IMR-90 (cell line): ENCODE measurements around the gene SEMA5A. TPM values are rescaled to one million over a fixed set of nuclear protein-coding genes. Genes with fewer than 3 reads are reported as not detected.

Experiments
- ATAC-seq: fragments of 200-7000 bp; cut with Tn5 transposase; 2 replicates; pipeline ENCODE4 v1.9.1; 2020; ENCODE audit warnings: low read depth, mild to moderate bottlenecking, moderate library complexity
- BruUV-seq: library from RNA; stranded (reverse); fragments of 400-500 nt; replicated peaks from 2 replicates; lab custom pipeline; 2021; lab: Mats Ljungman, UMichigan
- CTCF ChIA-PET: fragments of 300-600 bp; formaldehyde crosslinking; extraction: SDS; loops from one replicate; lab custom pipeline; 2021; ENCODE audit warnings: antibody characterized with exemption; lab: Yijun Ruan, JAX
- POLR2A ChIA-PET: fragments of 300-600 bp; sonication (Branson Sonifier 250); formaldehyde crosslinking; loops from one replicate; lab custom pipeline; 2022; ENCODE audit warnings: antibody characterized with exemption; ENCODE audit not compliant: unreplicated experiment; lab: Charles Lee
- DNase-seq: peaks from one replicate; pipeline ENCODE4 v3.0.0; 2013
- H2AFZ ChIP-seq: replicated peaks from 2 replicates; pipeline ENCODE3; 2013; ENCODE audit warnings: low read length, mild to moderate bottlenecking; ENCODE audit not compliant: poor library complexity
- H2AK5ac ChIP-seq: 2 replicates; pipeline ENCODE4 v1.6.1; 2013; ENCODE audit warnings: low read depth, low read length, inconsistent platforms
- H2AK9ac ChIP-seq: replicated peaks from 2 replicates; pipeline ENCODE3; 2013; ENCODE audit warnings: mild to moderate bottlenecking, low read depth, low read length, moderate library complexity; ENCODE audit not compliant: poor library complexity
- H2BK120ac ChIP-seq: 2 replicates; pipeline ENCODE4 v1.6.1; 2013; ENCODE audit warnings: low read depth, low read length, inconsistent platforms
- H2BK15ac ChIP-seq: 3 replicates; pipeline ENCODE4 v1.6.1; 2013; ENCODE audit warnings: low read depth, low read length, inconsistent platforms
- H2BK20ac ChIP-seq: 2 replicates; pipeline ENCODE4 v1.6.1; 2013; ENCODE audit warnings: low read depth, mild to moderate bottlenecking, inconsistent platforms, low read length, moderate library complexity
- H2BK5ac ChIP-seq: 2 replicates; pipeline ENCODE4 v1.6.1; 2013; ENCODE audit warnings: mild to moderate bottlenecking, low read depth, low read length, inconsistent platforms; ENCODE audit not compliant: poor library complexity, severe bottlenecking
- H3K14ac ChIP-seq: replicated peaks from 2 replicates; pipeline ENCODE4 v1.6.1; 2013; ENCODE audit warnings: low read depth, low read length, inconsistent platforms
- H3K18ac ChIP-seq: 2 replicates; pipeline ENCODE4 v1.6.1; 2013; ENCODE audit warnings: low read depth, low read length, control low read depth
- H3K23ac ChIP-seq: 2 replicates; pipeline ENCODE4 v1.6.1; 2013; ENCODE audit warnings: low read depth, low read length, inconsistent platforms
- H3K27ac ChIP-seq: 2 replicates; pipeline ENCODE4 v1.5.1; 2013; ENCODE audit warnings: mild to moderate bottlenecking, control low read depth, low read length; ENCODE audit not compliant: insufficient read depth
- H3K27me3 ChIP-seq: 2 replicates; pipeline ENCODE4 v1.6.1; 2013; ENCODE audit warnings: low read length; ENCODE audit not compliant: control insufficient read depth, insufficient read depth
- H3K36me3 ChIP-seq: 2 replicates; pipeline ENCODE4 v1.6.1; 2013; ENCODE audit warnings: low read length, mixed read lengths; ENCODE audit not compliant: control insufficient read depth, insufficient read depth
- H3K4ac ChIP-seq: 2 replicates; pipeline ENCODE4 v1.6.1; 2013; ENCODE audit warnings: low read depth, low read length, inconsistent platforms
- H3K4me1 ChIP-seq: 2 replicates; pipeline ENCODE4 v1.6.1; 2013; ENCODE audit warnings: low read length, mixed read lengths; ENCODE audit not compliant: control insufficient read depth, insufficient read depth
- H3K4me2 ChIP-seq: 2 replicates; pipeline ENCODE4 v1.6.1; 2013; ENCODE audit warnings: low read depth, mild to moderate bottlenecking, control low read depth, low read length, moderate library complexity
- H3K4me3 ChIP-seq: 2 replicates; pipeline ENCODE4 v1.5.1; 2013; ENCODE audit warnings: low read depth, mild to moderate bottlenecking, control low read depth, low read length, moderate library complexity; ENCODE audit not compliant: insufficient read depth
- H3K56ac ChIP-seq: 2 replicates; pipeline ENCODE4 v1.6.1; 2013; ENCODE audit warnings: low read length, inconsistent platforms; ENCODE audit not compliant: insufficient read depth; ENCODE audit errors: extremely low read depth
- H3K79me1 ChIP-seq, 2 experiments: 2 replicates each; pipeline ENCODE4 v1.6.1; 2013; ENCODE audit warnings: low read length in 2 of 2, inconsistent platforms in 1 of 2, low read depth in 1 of 2
- H3K9ac ChIP-seq: 2 replicates; pipeline ENCODE4 v1.6.1; 2013; ENCODE audit warnings: low read depth, low read length, control low read depth
- H3K9me1 ChIP-seq: 2 replicates; pipeline ENCODE4 v1.6.1; 2013; ENCODE audit warnings: low read length, inconsistent platforms; ENCODE audit not compliant: insufficient read depth
- H3K9me3 ChIP-seq: 2 replicates; pipeline ENCODE4 v1.6.1; 2013; ENCODE audit warnings: low read length; ENCODE audit not compliant: control insufficient read depth, insufficient read depth
- H4K20me1 ChIP-seq: 2 replicates; pipeline ENCODE4 v1.6.1; 2013; ENCODE audit warnings: low read length, inconsistent platforms; ENCODE audit not compliant: insufficient read depth
- H4K5ac ChIP-seq: 2 replicates; pipeline ENCODE4 v1.6.1; 2013; ENCODE audit warnings: mild to moderate bottlenecking, low read depth, low read length, control low read depth
- H4K8ac ChIP-seq, 2 experiments: 2 replicates each; pipeline ENCODE4 v1.6.1; 2013; ENCODE audit warnings: low read depth in 2 of 2, low read length in 2 of 2, control low read depth in 1 of 2, inconsistent platforms in 1 of 2
- H4K91ac ChIP-seq: 2 replicates; pipeline ENCODE4 v1.6.1; 2013; ENCODE audit warnings: low read depth, low read length, inconsistent platforms; ENCODE audit not compliant: insufficient read depth
- POLR2A ChIP-seq: IDR thresholded peaks from 2 replicates; pipeline ENCODE4 v1.6.1; 2012; ENCODE audit warnings: mild to moderate bottlenecking, low read depth, low read length
- WGBS, 2 experiments: methylation state at CpG; one replicate each; pipeline versions ENCODE4 v1.1.5 to v1.1.7; 2013; ENCODE audit warnings: missing lambda C conversion rate in 2 of 2; ENCODE audit not compliant: insufficient read length in 1 of 2; ENCODE audit errors: extremely low coverage in 2 of 2; 5-methylcytosine and 5-hydroxymethylcytosine counted together
- dilution Hi-C: fragments of 300-500 bp; cut with HindIII; formaldehyde crosslinking; loops from one replicate; pipeline ENCODE4 v1.14.3; 2018; ENCODE audit warnings: low sequenced_read_pairs; ENCODE audit not compliant: unreplicated experiment
- in situ Hi-C: fragments of 300-500 bp; cut with MboI; formaldehyde crosslinking; loops from 3 replicates; pipeline ENCODE4 v1.14.3; 2019; ENCODE audit warnings: low sequenced_read_pairs, inconsistent platforms, mixed read lengths
- intact Hi-C: fragments of 100-400 bp; cut with micrococcal nuclease; formaldehyde crosslinking; loops from 2 replicates; pipeline ENCODE4 v1.10.0; 2022
- polyA plus RNA-seq, 3 experiments: library from polyadenylated mRNA; depleted of rRNA; stranded (reverse); fragments of >200 nt; gene quantifications; 2 replicates each; pipeline ENCODE4 v1.2.3, GENCODE V29; 2012; ENCODE audit warnings: low replicate concordance in 1 of 3
- total RNA-seq: library from RNA; depleted of rRNA; stranded (reverse); fragments of >200 nt; gene quantifications from 2 replicates; pipeline ENCODE4 v1.2.3, GENCODE V29; 2012
- TF ChIP-seq, protein P1 (sequence below): fragments of 150-350 bp; IDR thresholded peaks from 2 replicates; pipeline ENCODE4 v1.6.1; 2016; ENCODE audit warnings: low read depth, mild to moderate bottlenecking, low read length, moderate library complexity, borderline replicate concordance

Gene SEMA5A
- total and polyA plus RNA-seq, 2 of the 4 experiments (the other 2 are of a cell fraction): 8.2 to 9.9 TPM

DNA sequence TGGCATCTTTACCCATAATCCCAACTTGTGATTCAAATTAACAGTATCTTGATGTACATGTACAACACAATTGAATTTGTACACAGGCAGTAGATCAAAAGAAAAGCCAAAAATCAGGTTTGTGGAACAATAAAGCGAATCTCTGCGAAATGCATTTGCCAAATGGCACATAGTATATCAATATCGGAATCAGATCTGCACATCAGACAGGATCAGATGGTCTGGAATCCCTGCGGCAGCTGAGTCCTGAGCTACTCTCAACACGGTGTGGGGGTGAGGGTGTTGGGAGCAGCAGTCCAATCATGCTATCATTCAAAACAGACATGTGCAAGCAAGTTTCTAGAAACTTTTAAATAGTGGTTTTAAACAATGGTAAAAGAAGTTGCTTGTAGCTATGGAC lies 358.3 kb downstream of the SEMA5A start:
- ChIA-PET POLR2A (no interaction called here), CTCF (no interaction called here)
- in situ Hi-C loops (no loop called here), dilution Hi-C loops (no loop called here), intact Hi-C loops (no loop called here)
- H3K4me3 ChIP-seq: no peak overlapping the region
- H3K4me2 ChIP-seq: no peak overlapping the region
- H2BK5ac ChIP-seq: peak overlapping the region; percentile 88
- H3K27ac ChIP-seq: peak overlapping the region; percentile 53
- H3K9ac ChIP-seq: no peak overlapping the region
- peak overlapping the region; percentile 63 for H3K23ac ChIP-seq
- peak overlapping the region; percentile 96 for H2BK20ac ChIP-seq
- peaks cover 13% of the 10 kb centered on the region for H3K9me1 ChIP-seq
- H3K18ac ChIP-seq: peak overlapping the region; percentile 67; the same call in 1 of the 2 replicates
- TF ChIP-seq, protein P1, sequence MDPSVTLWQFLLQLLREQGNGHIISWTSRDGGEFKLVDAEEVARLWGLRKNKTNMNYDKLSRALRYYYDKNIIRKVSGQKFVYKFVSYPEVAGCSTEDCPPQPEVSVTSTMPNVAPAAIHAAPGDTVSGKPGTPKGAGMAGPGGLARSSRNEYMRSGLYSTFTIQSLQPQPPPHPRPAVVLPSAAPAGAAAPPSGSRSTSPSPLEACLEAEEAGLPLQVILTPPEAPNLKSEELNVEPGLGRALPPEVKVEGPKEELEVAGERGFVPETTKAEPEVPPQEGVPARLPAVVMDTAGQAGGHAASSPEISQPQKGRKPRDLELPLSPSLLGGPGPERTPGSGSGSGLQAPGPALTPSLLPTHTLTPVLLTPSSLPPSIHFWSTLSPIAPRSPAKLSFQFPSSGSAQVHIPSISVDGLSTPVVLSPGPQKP: no peak
- TF ChIP-seq POLR2A: no peak
- no peak overlapping the region for H2AK9ac ChIP-seq
- DNase-seq (no peak), ATAC-seq (peak; percentile 27; the same call in 1 of the 2 replicates)
- H3K27me3 ChIP-seq: no peaks in the 10 kb centered on the region
- no peaks in the 10 kb centered on the region for H4K20me1 ChIP-seq
- peak overlapping the region; percentile 92 for H2AK5ac ChIP-seq
- H2BK15ac ChIP-seq: peak overlapping the region; percentile 79; the same call in 2 of the 3 replicates
- peak overlapping the region; percentile 88 for H4K91ac ChIP-seq
- peaks cover 7% of the 10 kb centered on the region for H3K4me1 ChIP-seq
- H2AFZ ChIP-seq: no peak overlapping the region
- peak overlapping the region; percentile 93 for H2BK120ac ChIP-seq
- peak overlapping the region; percentile 84; the same call in 1 of the 2 replicates for H4K5ac ChIP-seq
- H3K36me3 ChIP-seq: peaks cover 1% of the 10 kb centered on the region; the same call in 1 of the 2 replicates
- no peaks in the 10 kb centered on the region for H3K9me3 ChIP-seq
- H4K8ac ChIP-seq: peak overlapping the region; percentile 58 to 86
- H3K4ac ChIP-seq: peak overlapping the region; percentile 87
- peaks cover 5 to 18% of the 10 kb centered on the region in 2 experiments; a peak in 3 of 4 replicates for H3K79me1 ChIP-seq
- peak overlapping the region; percentile 80 for H3K14ac ChIP-seq
- peak overlapping the region; percentile 67; the same call in 1 of the 2 replicates for H3K56ac ChIP-seq
- no TSS peak for BruUV-seq
- 80% methylated on average over 1 of the region's 5 CpGs; no CpG with 5 or more reads in 1 of the 2 experiments for whole genome bisulfite sequencing, 2 experiments
